B cell (primary cell): ENCODE data around the gene CPEB2. TPM values are rescaled to one million over a fixed set of nuclear protein-coding genes. Genes with fewer than 3 reads are reported as not detected.
A peak's percentile ranks its signal among the peaks of the same experiment; 100 is the strongest.

ENCODE experiments used
- ATAC-seq: fragments of 200-7000 bp; cut with Tn5 transposase; one replicate; pipeline ENCODE4 v1.10.0; 2021; ENCODE audit warnings: low read depth, mild to moderate bottlenecking, moderate number of reproducible peaks, moderate library complexity
- CTCF ChIA-PET: fragments of 350-600 bp; sonication (Branson Sonifier 250); formaldehyde crosslinking; loops from one replicate; lab custom pipeline; 2021; ENCODE audit warnings: antibody characterized with exemption, inconsistent platforms; lab: Charles Lee
- POLR2A ChIA-PET: fragments of 350-600 bp; sonication (Branson Sonifier 250); formaldehyde crosslinking; loops from one replicate; lab custom pipeline; 2021; ENCODE audit warnings: antibody characterized with exemption; lab: Charles Lee
- DNase-seq: peaks from one replicate; pipeline ENCODE4 v3.0.0; 2013
- H2AFZ ChIP-seq: 2 replicates; pipeline ENCODE4 v1.6.1; 2012; ENCODE audit warnings: mild to moderate bottlenecking, low read depth, low read length; ENCODE audit not compliant: insufficient read depth, poor library complexity, severe bottlenecking
- H3K27ac ChIP-seq, 2 donors: 1 replicate in 1 of 2; 2 replicates in 1 of 2; pipeline ENCODE4 v1.5.1; 2012 to 2013; ENCODE audit warnings: low read length in 2 of 2, mild to moderate bottlenecking in 2 of 2, moderate library complexity in 1 of 2
- H3K27me3 ChIP-seq, 4 experiments: fragments of 200-600 bp in 1 of 4; sonication (generic) in 1 of 4; replicated peaks in 1 of 4; 1 replicate in 2 of 4; 2 replicates in 2 of 4; pipeline versions ENCODE4 v1.6.1 to v1.7.0; 2013 to 2016; ENCODE audit warnings: low read length in 3 of 4, mild to moderate bottlenecking in 2 of 4, mixed read lengths in 1 of 4, moderate library complexity in 1 of 4; ENCODE audit not compliant: insufficient read depth in 4 of 4, control insufficient read depth in 3 of 4; ENCODE audit errors: control extremely low read depth in 1 of 4
- H3K36me3 ChIP-seq, 2 experiments: replicated peaks in 1 of 2; 1 replicate in 1 of 2; 2 replicates in 1 of 2; pipeline versions ENCODE4 v1.6.1 to v1.7.1; 2013; ENCODE audit warnings: low read length in 1 of 2; ENCODE audit not compliant: insufficient read depth in 2 of 2, control insufficient read depth in 1 of 2; ENCODE audit errors: control extremely low read depth in 1 of 2, extremely low read depth in 1 of 2
- H3K4me1 ChIP-seq, 2 donors: fragments of 200-600 bp in 1 of 2; sonication (generic) in 1 of 2; 1 replicate in 1 of 2; 2 replicates in 1 of 2; pipeline versions ENCODE4 v1.5.1 to v1.6.1; 2013 to 2017; ENCODE audit warnings: low read length in 2 of 2; ENCODE audit not compliant: control insufficient read depth in 2 of 2, insufficient read depth in 2 of 2
- H3K4me2 ChIP-seq: replicated peaks from 2 replicates; pipeline ENCODE3; 2012; ENCODE audit warnings: mild to moderate bottlenecking, low read depth, low read length; ENCODE audit not compliant: poor library complexity, severe bottlenecking
- H3K4me3 ChIP-seq, 5 experiments: fragments of 200-600 bp in 1 of 5; sonication (generic) in 1 of 5; 1 replicate in 3 of 5; 2 replicates in 2 of 5; pipeline versions ENCODE4 v1.5.1 to v1.7.0; 2011 to 2016; ENCODE audit warnings: low read length in 4 of 5, mild to moderate bottlenecking in 4 of 5, low read depth in 2 of 5, control low read depth in 1 of 5, moderate library complexity in 1 of 5; ENCODE audit not compliant: insufficient read depth in 1 of 5; ENCODE audit errors: control extremely low read depth in 1 of 5, extremely low read depth in 1 of 5
- H3K79me2 ChIP-seq: fragments of 200-600 bp; sonication (generic); one replicate; pipeline ENCODE4 v1.6.0; 2016; ENCODE audit warnings: low read length; ENCODE audit not compliant: control insufficient read depth, insufficient read depth
- H3K9ac ChIP-seq: fragments of 200-600 bp; sonication (generic); 2 replicates; pipeline ENCODE4 v1.6.1; 2017; ENCODE audit warnings: mild to moderate bottlenecking, low read length, moderate library complexity
- H3K9me3 ChIP-seq, 3 donors: one replicate each; pipeline versions ENCODE4 v1.6.1 to v1.7.1; 2013; ENCODE audit warnings: low read length in 2 of 3; ENCODE audit not compliant: control insufficient read depth in 2 of 3, insufficient read depth in 1 of 3; ENCODE audit errors: control extremely low read depth in 1 of 3
- H4K20me1 ChIP-seq: 2 replicates; pipeline ENCODE4 v1.6.0; 2012; ENCODE audit warnings: mild to moderate bottlenecking, low read length; ENCODE audit not compliant: insufficient read depth, control insufficient read depth, poor library complexity, severe bottlenecking
- H3K27ac Mint-ChIP-seq: one replicate; pipeline ENCODE4 v1.8.0; 2021; ENCODE audit warnings: mixed read lengths
- H3K27me3 Mint-ChIP-seq: one replicate; pipeline ENCODE4 v1.8.0; 2021; ENCODE audit warnings: mixed read lengths
- H3K4me1 Mint-ChIP-seq: one replicate; pipeline ENCODE4 v1.8.0; 2021; ENCODE audit warnings: mixed read lengths
- H3K4me3 Mint-ChIP-seq: one replicate; pipeline ENCODE4 v1.8.0; 2021; ENCODE audit warnings: mixed read lengths
- H3K9me3 Mint-ChIP-seq: one replicate; pipeline ENCODE4 v1.8.0; 2022; ENCODE audit warnings: mixed read lengths; ENCODE audit not compliant: insufficient read depth
- CTCF ChIP-seq: fragments of 200-600 bp; IDR thresholded peaks from one replicate; pipeline ENCODE4 v1.8.0; 2022; ENCODE audit warnings: antibody characterized with exemption, mild to moderate bottlenecking
- EZH2 ChIP-seq: IDR thresholded peaks from 2 replicates; pipeline ENCODE4 v1.6.1; 2012; ENCODE audit warnings: borderline replicate concordance, low read depth, mild to moderate bottlenecking, moderate library complexity, low read length; ENCODE audit not compliant: insufficient read depth, poor library complexity, severe bottlenecking
- WGBS: methylation state at CpG from one replicate; pipeline ENCODE4 v1.1.5; 2013; ENCODE audit warnings: missing lambda C conversion rate; ENCODE audit not compliant: insufficient coverage; 5-methylcytosine and 5-hydroxymethylcytosine counted together
- intact Hi-C: fragments of 100-400 bp; cut with micrococcal nuclease; formaldehyde crosslinking; loops from one replicate; pipeline ENCODE4 v1.10.0; 2022
- polyA plus RNA-seq: library from polyadenylated mRNA; depleted of rRNA; stranded (reverse); fragments of >200 nt; gene quantifications from 2 replicates; pipeline ENCODE4 v1.2.3, GENCODE V29; 2012
- total RNA-seq, 2 donors: library from RNA; stranded (reverse); fragments of 120-200 nt in 1 of 2; gene quantifications; 1 replicate in 1 of 2; 2 replicates in 1 of 2; pipeline versions ENCODE4 v1.2.3 to v1.2.4, GENCODE V29; 2013 to 2022

CPEB2 gene
- total and polyA plus RNA-seq, 2 donors (not counting 1 experiment from before 2014, with no cell fraction given): 3.2 to 18.0 TPM

DNA sequence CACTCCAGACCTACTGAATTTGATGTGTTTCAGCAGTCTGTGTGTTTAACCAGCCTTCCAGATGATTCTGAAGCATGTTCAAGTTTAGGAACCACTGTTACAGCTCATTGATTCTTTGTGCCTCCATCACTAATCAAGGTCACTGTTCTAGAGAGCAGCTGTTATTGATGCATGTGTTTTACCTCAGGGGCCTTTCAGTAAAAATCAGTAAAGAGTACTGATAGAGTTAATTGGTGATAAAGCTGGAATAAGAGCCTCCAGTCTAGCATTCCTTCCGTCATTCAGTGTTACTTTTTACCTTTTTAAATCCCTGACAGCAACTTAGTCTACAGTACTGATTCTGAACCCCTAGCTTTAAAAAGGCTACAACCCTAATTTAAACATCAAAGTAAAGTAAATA, 12.9 kb downstream of the CPEB2 start:
- Mint-ChIP-seq H3K4me3 (no peak overlapping the region), H3K27ac (no peak overlapping the region), H3K4me1 (peaks cover 8% of the 10 kb centered on the region), H3K27me3 (no peaks in the 10 kb centered on the region), H3K9me3 (no peaks in the 10 kb centered on the region)
- no peaks in the 10 kb centered on the region for H4K20me1 ChIP-seq
- ChIA-PET POLR2A (no interaction called here), CTCF (interaction anchor here (0.9 kb wide), 2 partner anchors 11 to 1361 kb away, joined by 3 read pairs; no protein-coding TSS in a partner anchor)
- H3K9ac ChIP-seq: no peak overlapping the region
- H3K4me3 ChIP-seq: no peak overlapping the region
- H3K27me3 ChIP-seq: no peaks in the 10 kb centered on the region
- WGBS: no CpG with 5 or more reads among the region's 1 CpG
- H3K27ac ChIP-seq: no peak overlapping the region
- TF ChIP-seq CTCF: no peak
- no peak for TF ChIP-seq EZH2
- H3K36me3 ChIP-seq: peaks cover 1 to 19% of the 10 kb centered on the region in 2 experiments
- no peak overlapping the region for H2AFZ ChIP-seq
- H3K79me2 ChIP-seq: peaks cover 34% of the 10 kb centered on the region
- peaks cover 0 to 5% of the 10 kb centered on the region in 2 donors for H3K4me1 ChIP-seq
- DNase-seq: no peak
- H3K9me3 ChIP-seq: no peaks in the 10 kb centered on the region
- intact Hi-C loops: no loop called here
- no peak for ATAC-seq
- H3K4me2 ChIP-seq: no peak overlapping the region

- ChIA-PET CTCF (interaction anchor here (0.7 to 1.0 kb wide), 2 partner anchors 143 to 671 kb away, joined by 3 read pairs; no protein-coding TSS in a partner anchor), POLR2A (no interaction called here)
- H3K27ac Mint-ChIP-seq: no peak overlapping the region
These were observed 16.1 kb downstream of the CPEB2 start for GRCh38 chr4:15018361-15018760.

More at GRCh38 chr4:15018361-15018760, 16.1 kb downstream of the CPEB2 start:
- H3K4me3 Mint-ChIP-seq: no peak overlapping the region
- TF ChIP-seq CTCF: no peak
- TF ChIP-seq EZH2: no peak
- H3K4me1 Mint-ChIP-seq: peaks cover 20% of the 10 kb centered on the region
- Histone ChIP-seq H3K36me3 (peaks cover 1 to 16% of the 10 kb centered on the region in 2 experiments), H3K9me3 (no peaks in the 10 kb centered on the region), H3K27ac (peak overlapping the region in 1 of 2 donors; percentile 36), H3K9ac (no peak overlapping the region), H4K20me1 (no peaks in the 10 kb centered on the region), H3K4me1 (peaks cover 5 to 9% of the 10 kb centered on the region in 2 donors), H2AFZ (no peak overlapping the region), H3K79me2 (peaks cover 28% of the 10 kb centered on the region), H3K27me3 (no peaks in the 10 kb centered on the region), H3K4me3 (no peak overlapping the region), H3K4me2 (no peak overlapping the region)
- no peaks in the 10 kb centered on the region for H3K9me3 Mint-ChIP-seq
- DNase-seq: no peak
- H3K27me3 Mint-ChIP-seq: no peaks in the 10 kb centered on the region
- intact Hi-C loops: no loop called here
- no peak for ATAC-seq
